K562 (cell line): ENCODE measurements around the gene ERMARD. TPM values are rescaled to one million over a fixed set of nuclear protein-coding genes. Genes with fewer than 3 reads are reported as not detected.

Source experiments
- ATAC-seq: fragments of 200-7000 bp; cut with Tn5 transposase; 3 replicates; pipeline ENCODE4 v1.9.1; 2020; ENCODE audit warnings: moderate library complexity
- BruUV-seq: library from RNA; stranded (reverse); fragments of 400-500 nt; replicated peaks from 2 replicates; lab custom pipeline; 2021; lab: Mats Ljungman, UMichigan
- CTCF ChIA-PET: fragments of 300-600 bp; formaldehyde crosslinking; extraction: SDS; loops from one replicate; lab custom pipeline; 2021; ENCODE audit warnings: low intra/inter-chr PET ratio; lab: Yijun Ruan, JAX
- POLR2A ChIA-PET: fragments of 300-600, 350-650 bp; sonication (Branson Sonifier 250); formaldehyde crosslinking; extraction: SDS; loops from one replicate; lab custom pipeline; 2021; ENCODE audit warnings: antibody characterized with exemption, inconsistent platforms; lab: Yijun Ruan, JAX
- DNase-seq, 4 experiments: peaks; one replicate each; pipeline versions ENCODE4 v3.0.0 to v3.0.0-alpha.2; 2011 to 2018; ENCODE audit warnings: low spot score in 3 of 4, mixed read lengths in 3 of 4; ENCODE audit errors: extremely low read depth in 1 of 4
- FAIRE-seq: peaks from 2 replicates; lab custom pipeline; 2011; peaks lifted over from hg19 to GRCh38; lab: Jason Lieb, UNC
- H2AFZ ChIP-seq: 2 replicates; pipeline ENCODE4 v1.6.0; 2011; ENCODE audit warnings: low read depth, low read length, control low read depth, inconsistent platforms
- H3K27ac ChIP-seq: fragments of 200-600 bp; 3 replicates; pipeline ENCODE4 v1.8.0; 2011; ENCODE audit warnings: low read depth, mild to moderate bottlenecking, control low read depth, inconsistent platforms, low read length, moderate library complexity, mixed read lengths; ENCODE audit errors: extremely low read depth
- H3K27me3 ChIP-seq, 2 experiments: fragments of 300-600 bp in 1 of 2; 2 replicates in 1 of 2; 3 replicates in 1 of 2; pipeline versions ENCODE4 v1.6.0 to v1.8.0; 2011; ENCODE audit warnings: inconsistent platforms in 2 of 2, low read length in 2 of 2, mild to moderate bottlenecking in 1 of 2, mixed read lengths in 1 of 2, moderate library complexity in 1 of 2; ENCODE audit not compliant: control insufficient read depth in 2 of 2, insufficient read depth in 2 of 2
- H3K36me3 ChIP-seq: fragments of 300-600 bp; 3 replicates; pipeline ENCODE4 v1.8.0; 2011; ENCODE audit warnings: mild to moderate bottlenecking, low read length, inconsistent platforms; ENCODE audit not compliant: control insufficient read depth, insufficient read depth
- H3K4me1 ChIP-seq, 2 experiments: fragments of 200-600 bp in 1 of 2; replicated peaks in 1 of 2; 2 replicates in 1 of 2; 3 replicates in 1 of 2; pipeline versions ENCODE4 v1.5.1 to v1.8.0; 2011; ENCODE audit warnings: inconsistent platforms in 2 of 2, low read length in 2 of 2, mild to moderate bottlenecking in 1 of 2, mixed read lengths in 1 of 2, moderate library complexity in 1 of 2; ENCODE audit not compliant: control insufficient read depth in 2 of 2, insufficient read depth in 2 of 2
- H3K4me2 ChIP-seq: 2 replicates; pipeline ENCODE4 v1.6.1; 2011; ENCODE audit warnings: low read length, control low read depth, inconsistent platforms, mixed read lengths; ENCODE audit not compliant: insufficient read depth
- H3K4me3 ChIP-seq: fragments of 200-600 bp; sonication (generic), shearing (Covaris generic); 2 replicates; pipeline ENCODE4 v1.5.1; 2016; ENCODE audit warnings: control low read depth, inconsistent platforms
- H3K79me2 ChIP-seq: fragments of 200-600 bp; 3 replicates; pipeline ENCODE4 v1.8.0; 2011; ENCODE audit warnings: low read length, inconsistent platforms; ENCODE audit not compliant: control insufficient read depth, insufficient read depth
- H3K9ac ChIP-seq, 2 experiments: 2 replicates each; pipeline versions ENCODE4 v1.6.0 to v1.6.1; 2011; ENCODE audit warnings: low read depth in 2 of 2, low read length in 2 of 2, control low read depth in 1 of 2, inconsistent platforms in 1 of 2, mild to moderate bottlenecking in 1 of 2, mixed read lengths in 1 of 2; ENCODE audit not compliant: insufficient read depth in 1 of 2
- H3K9me1 ChIP-seq: one replicate; pipeline ENCODE4 v1.6.0; 2011; ENCODE audit warnings: inconsistent platforms, mild to moderate bottlenecking, low read length, moderate library complexity; ENCODE audit not compliant: control insufficient read depth, insufficient read depth
- H3K9me3 ChIP-seq: replicated peaks from 2 replicates; pipeline ENCODE4 v1.5.1; 2011; ENCODE audit warnings: low read depth, low read length, inconsistent platforms; ENCODE audit not compliant: control insufficient read depth, insufficient read depth
- H4K20me1 ChIP-seq: replicated peaks from 2 replicates; pipeline ENCODE4 v1.6.1; 2011; ENCODE audit warnings: low read length, inconsistent platforms, mixed read lengths; ENCODE audit not compliant: control insufficient read depth, insufficient read depth
- CHAMP1 ChIP-seq: fragments of 450-650 bp; IDR thresholded peaks from 2 replicates; pipeline ENCODE4 v1.6.1; 2016; ENCODE audit warnings: mild to moderate bottlenecking
- JUND ChIP-seq, 2 experiments: IDR thresholded peaks; 2 replicates in 1 of 2; 3 replicates in 1 of 2; pipeline ENCODE4 v1.6.1; 2011; ENCODE audit warnings: borderline replicate concordance in 2 of 2, low read depth in 2 of 2, low read length in 2 of 2, improper control_type of control experiment in 1 of 2, missing biosample characterization in 1 of 2, missing genetic modification characterization in 1 of 2, missing genetic modification reagents in 1 of 2
- WGBS: fragments of 100-300 bp; shearing (Covaris generic); methylation state at CpG from one replicate; pipeline ENCODE4 v1.1.6; 2016; ENCODE audit warnings: low coverage, mixed read lengths; ENCODE audit not compliant: insufficient coverage; ENCODE audit errors: missing lambda C conversion rate; 5-methylcytosine and 5-hydroxymethylcytosine counted together
- in situ Hi-C: fragments of 300-500 bp; cut with MboI; formaldehyde crosslinking; loops from 4 replicates; pipeline ENCODE4 v1.15.0; 2018; ENCODE audit warnings: inconsistent platforms, mixed read lengths
- intact Hi-C: fragments of 100-400 bp; cut with micrococcal nuclease; formaldehyde crosslinking; loops from 2 replicates; pipeline ENCODE4 v1.14.2; 2022
- polyA plus RNA-seq, 8 experiments: library from polyadenylated mRNA; depleted of rRNA in 4 of 8; stranded (reverse) in 5 of 8; unstranded in 3 of 8; fragments of >200 nt; fragmentation: Nextera tagmentation in 2 of 8; fragmentation: Illumina TruSeq in 1 of 8; extraction: Ambion mirVana in 2 of 8; extraction: Trizol in 1 of 8; gene quantifications; 2 replicates each; pipeline versions ENCODE4 v1.2.1 to v1.2.3, GENCODE V29; 2011 to 2014; ENCODE audit warnings: inconsistent platforms in 1 of 8, missing spikeins in 1 of 8
- total RNA-seq, 7 experiments: library from RNA; depleted of rRNA in 6 of 7; stranded (reverse); fragments of >200 nt in 6 of 7; fragmentation: Illumina TruSeq in 2 of 7; extraction: Trizol in 2 of 7; gene quantifications; 2 replicates each; pipeline versions ENCODE4 v1.2.1 to v1.2.3, GENCODE V29; 2011 to 2021; ENCODE audit warnings: low replicate concordance in 1 of 7

The ERMARD gene
- total and polyA plus RNA-seq, 9 of the 15 experiments (the other 6 are each of a cell fraction or from before 2014, with no cell fraction given): 14.5 to 68.6 (median 27.7) TPM

DNA sequence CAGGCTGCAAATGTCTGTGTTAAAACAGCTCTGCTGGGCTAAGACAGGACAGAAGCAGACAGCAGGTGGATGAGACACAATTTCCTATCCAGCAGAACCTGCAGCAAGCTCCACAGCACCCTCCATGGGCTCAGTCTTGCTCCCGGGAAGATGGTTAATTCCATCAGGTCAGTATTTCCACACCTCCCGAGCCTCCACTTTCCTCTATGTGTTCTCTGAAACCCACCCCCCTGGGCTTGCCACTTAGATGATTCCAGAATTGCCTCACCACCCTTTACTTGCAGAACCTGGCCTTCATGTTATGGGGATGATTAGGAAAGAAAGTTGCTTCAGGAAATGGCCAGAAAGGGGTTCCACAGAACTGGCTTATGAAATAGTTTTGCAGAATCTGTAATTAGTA lies 43.8 kb downstream of the ERMARD start:
- POLR2A ChIA-PET: interaction anchor here (1.3 to 3.3 kb wide), 3 partner anchors 10 to 12 kb away, joined by 6 to 13 read pairs (median 8); no protein-coding TSS in a partner anchor
- H3K4me1 ChIP-seq: peaks cover 6 to 8% of the 10 kb centered on the region in 2 experiments; a peak in 3 of 5 replicates
- intact Hi-C loops: no loop called here
- H3K9me1 ChIP-seq: no peaks in the 10 kb centered on the region
- H3K9me3 ChIP-seq: no peaks in the 10 kb centered on the region
- H3K9ac ChIP-seq: no peak overlapping the region
- ATAC-seq (no peak), FAIRE-seq (no peak), DNase-seq (no peak)
- BruUV-seq: no TSS peak
- no peak overlapping the region for H3K4me2 ChIP-seq
- WGBS: 0% methylated on average over 2 of the region's 2 CpGs
- CTCF ChIA-PET: no interaction called here
- TF ChIP-seq JUND (IDR thresholded peaks at IDR 0.05; ENCODE audit: borderline replicate concordance, low read depth, low read length) (no peak), JUND (tag; IDR thresholded peaks at IDR 0.05; ENCODE audit: borderline replicate concordance, low read depth, low read length) (no peak), CHAMP1 (no peak)
- no peaks in the 10 kb centered on the region for H3K36me3 ChIP-seq
- in situ Hi-C loops: no loop called here
- no peak overlapping the region for H2AFZ ChIP-seq
- H3K4me3 ChIP-seq: no peak overlapping the region
- peaks cover 10% of the 10 kb centered on the region; the same call in 1 of the 2 replicates for H4K20me1 ChIP-seq
- H3K27me3 ChIP-seq: peaks cover 64 to 67% of the 10 kb centered on the region in 2 experiments
- no peak overlapping the region for H3K27ac ChIP-seq
- no peaks in the 10 kb centered on the region for H3K79me2 ChIP-seq
